HUES48 (cell line): ENCODE results near the gene MEGF6.

Experiments
- H3K27ac ChIP-seq: one replicate; pipeline ENCODE4 v1.7.0; 2013; ENCODE audit warnings: low read depth, low read length, inconsistent platforms
- H3K27me3 ChIP-seq: 2 replicates; pipeline ENCODE4 v1.6.1; 2013; ENCODE audit warnings: mild to moderate bottlenecking, low read length; ENCODE audit not compliant: control insufficient read depth, insufficient read depth
- H3K36me3 ChIP-seq: 2 replicates; pipeline ENCODE4 v1.6.1; 2013; ENCODE audit warnings: low read length; ENCODE audit not compliant: control insufficient read depth, insufficient read depth
- H3K4me1 ChIP-seq: 2 replicates; pipeline ENCODE4 v1.6.1; 2013; ENCODE audit warnings: mild to moderate bottlenecking, low read length; ENCODE audit not compliant: control insufficient read depth, insufficient read depth
- H3K4me3 ChIP-seq: 2 replicates; pipeline ENCODE4 v1.5.1; 2013; ENCODE audit warnings: mild to moderate bottlenecking, low read depth, low read length
- H3K9ac ChIP-seq: 2 replicates; pipeline ENCODE4 v1.6.1; 2013; ENCODE audit warnings: mild to moderate bottlenecking, low read depth, low read length, moderate library complexity
- H3K9me3 ChIP-seq: 2 replicates; pipeline ENCODE4 v1.6.1; 2013; ENCODE audit warnings: low read length; ENCODE audit not compliant: control insufficient read depth, insufficient read depth

Gene MEGF6

DNA sequence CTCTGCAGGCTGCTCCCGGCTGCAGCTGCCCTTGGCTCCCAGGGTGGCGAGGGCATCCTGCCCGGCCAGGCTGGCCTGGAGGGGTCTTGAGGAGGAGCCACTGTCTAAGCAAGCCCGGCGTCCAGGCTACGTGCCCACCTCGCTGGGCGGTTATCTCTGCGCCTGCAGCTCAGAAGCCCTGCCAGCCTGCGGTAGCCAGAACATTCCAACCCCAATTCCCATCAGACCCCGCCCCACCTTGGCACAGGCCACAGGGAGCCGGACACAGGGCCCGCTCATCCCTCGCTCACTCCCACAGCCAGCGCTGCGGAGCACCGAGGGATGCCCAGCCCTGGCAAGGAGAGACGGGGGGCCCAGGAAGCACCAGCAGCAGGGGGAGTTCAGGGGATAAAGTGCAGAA is 53.9 kb downstream of the MEGF6 start:
- Histone ChIP-seq H3K27me3 (no peaks in the 10 kb centered on the region), H3K9ac (no peak overlapping the region), H3K4me3 (no peak overlapping the region), H3K27ac (no peak overlapping the region), H3K36me3 (no peaks in the 10 kb centered on the region), H3K4me1 (no peaks in the 10 kb centered on the region), H3K9me3 (no peaks in the 10 kb centered on the region)

GRCh38 chr1:3556336-3556735 is 55.0 kb downstream of the MEGF6 start:
- no peaks in the 10 kb centered on the region for H3K9me3 ChIP-seq
- no peaks in the 10 kb centered on the region for H3K4me1 ChIP-seq
- no peak overlapping the region for H3K4me3 ChIP-seq
- H3K36me3 ChIP-seq: no peaks in the 10 kb centered on the region
- H3K27me3 ChIP-seq: no peaks in the 10 kb centered on the region
- H3K27ac ChIP-seq: no peak overlapping the region
- H3K9ac ChIP-seq: no peak overlapping the region

DNA sequence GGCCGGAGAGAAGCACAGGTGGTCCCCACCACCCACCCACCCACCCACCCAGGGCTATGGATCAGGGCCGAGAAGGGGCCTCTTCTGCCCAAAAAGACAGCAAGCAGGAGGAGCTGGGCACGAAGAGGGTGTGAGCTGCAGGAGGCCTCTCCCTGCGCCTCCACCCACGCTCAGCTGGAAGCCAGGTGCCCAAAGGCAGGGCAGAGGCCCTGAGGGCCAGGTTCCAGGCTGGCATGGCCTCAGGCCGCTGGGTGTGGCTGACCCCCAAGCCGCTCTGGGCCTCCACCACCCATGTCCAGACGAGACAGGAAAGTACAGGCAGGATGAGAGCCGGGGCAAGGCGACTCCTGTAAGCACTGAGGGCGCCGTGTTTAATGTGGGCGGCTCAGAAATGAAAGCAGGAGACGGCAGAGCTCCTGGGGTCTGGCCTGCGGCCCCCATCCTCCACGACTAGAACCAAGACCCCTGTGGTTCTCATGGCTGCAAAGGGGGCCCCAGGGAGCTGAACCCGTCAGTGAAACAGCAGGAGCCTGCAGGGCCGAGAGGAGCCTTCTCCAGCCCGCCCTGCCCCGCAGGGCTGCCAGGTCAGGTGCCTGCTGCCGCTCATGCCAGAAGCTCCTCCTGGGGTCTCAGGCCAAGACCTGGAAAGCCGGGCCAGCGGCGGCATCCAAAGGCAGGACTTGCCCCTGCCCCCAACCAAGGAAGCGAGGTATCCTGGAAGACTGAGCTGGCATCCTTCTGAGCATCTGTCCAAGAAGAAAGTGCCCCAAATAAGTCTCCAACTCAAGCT is 56.0 kb downstream of the MEGF6 start:
- H3K9ac ChIP-seq: no peak overlapping the region
- no peaks in the 10 kb centered on the region for H3K4me1 ChIP-seq
- H3K4me3 ChIP-seq: no peak overlapping the region
- no peaks in the 10 kb centered on the region for H3K36me3 ChIP-seq
- H3K9me3 ChIP-seq: no peaks in the 10 kb centered on the region
- no peaks in the 10 kb centered on the region for H3K27me3 ChIP-seq
- no peak overlapping the region for H3K27ac ChIP-seq

DNA sequence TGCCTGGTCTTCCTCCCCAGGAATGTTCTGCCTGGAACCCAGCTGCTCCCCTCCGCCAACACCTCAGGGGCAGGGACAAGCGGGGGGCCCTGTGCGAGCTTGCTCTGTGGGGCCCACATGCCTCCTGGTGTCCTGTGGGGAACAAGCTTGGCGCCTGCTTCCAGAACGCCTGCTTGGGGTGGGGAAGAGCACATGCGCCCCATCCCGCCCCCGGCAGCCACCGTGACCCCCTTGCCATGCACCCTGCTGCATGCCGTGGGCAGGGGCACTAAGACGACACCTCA is 57.4 kb downstream of the MEGF6 start:
- no peaks in the 10 kb centered on the region for H3K9me3 ChIP-seq
- H3K27me3 ChIP-seq: no peaks in the 10 kb centered on the region
- no peaks in the 10 kb centered on the region for H3K36me3 ChIP-seq

DNA sequence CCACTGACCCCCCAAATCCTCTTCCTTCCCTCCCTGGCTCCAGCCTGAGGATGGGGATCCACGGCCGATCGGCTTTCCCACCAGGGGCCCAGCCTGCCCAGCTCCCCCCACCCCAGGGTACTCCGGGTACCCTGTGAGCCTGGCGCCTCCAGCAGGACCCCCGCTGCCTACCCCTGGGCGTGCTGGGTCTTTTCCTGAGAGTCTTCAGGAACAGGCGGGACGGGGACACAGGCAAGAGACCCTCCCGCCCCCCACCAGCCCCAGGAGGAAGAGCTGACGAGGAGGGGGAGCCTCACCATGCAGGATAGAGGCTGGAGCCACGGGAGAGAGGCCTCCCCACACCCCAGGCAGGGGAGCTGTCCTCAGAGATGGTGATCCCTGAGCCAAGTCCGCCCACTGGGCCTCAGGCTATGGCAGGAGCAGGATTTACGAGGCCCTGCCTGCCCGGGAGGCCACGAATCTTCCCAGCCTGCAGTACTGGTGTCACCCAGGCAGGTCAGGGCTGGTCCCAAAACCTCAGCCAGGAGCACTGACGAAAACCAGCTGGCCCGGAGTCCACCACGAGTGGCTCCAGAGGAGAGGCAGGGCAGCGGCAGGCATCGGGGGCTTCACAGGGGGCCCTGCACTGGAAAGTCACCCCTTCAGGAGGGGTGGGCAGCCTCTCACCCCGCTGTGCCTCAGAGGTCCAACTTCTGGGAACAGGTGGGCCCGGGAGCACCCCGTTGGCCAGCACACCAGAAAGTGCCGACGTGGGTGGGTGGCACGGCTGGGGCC is 58.0 kb downstream of the MEGF6 start:
- Histone ChIP-seq H3K9me3 (no peaks in the 10 kb centered on the region), H3K36me3 (no peaks in the 10 kb centered on the region), H3K4me3 (no peak overlapping the region), H3K27ac (no peak overlapping the region), H3K27me3 (no peaks in the 10 kb centered on the region), H3K9ac (no peak overlapping the region), H3K4me1 (no peaks in the 10 kb centered on the region)

More for the DNA sequence above, 57.4 kb downstream of the MEGF6 start:
- no peak overlapping the region for H3K9ac ChIP-seq
- H3K27ac ChIP-seq: no peak overlapping the region
- no peak overlapping the region for H3K4me3 ChIP-seq
- H3K4me1 ChIP-seq: no peaks in the 10 kb centered on the region

- Histone ChIP-seq H3K9ac (no peak overlapping the region), H3K9me3 (no peaks in the 10 kb centered on the region), H3K27ac (no peak overlapping the region), H3K36me3 (no peaks in the 10 kb centered on the region), H3K4me1 (no peaks in the 10 kb centered on the region), H3K27me3 (no peaks in the 10 kb centered on the region), H3K4me3 (no peak overlapping the region)
Measured at GRCh38 chr1:3552751-3553150, 58.6 kb downstream of the MEGF6 start.

DNA sequence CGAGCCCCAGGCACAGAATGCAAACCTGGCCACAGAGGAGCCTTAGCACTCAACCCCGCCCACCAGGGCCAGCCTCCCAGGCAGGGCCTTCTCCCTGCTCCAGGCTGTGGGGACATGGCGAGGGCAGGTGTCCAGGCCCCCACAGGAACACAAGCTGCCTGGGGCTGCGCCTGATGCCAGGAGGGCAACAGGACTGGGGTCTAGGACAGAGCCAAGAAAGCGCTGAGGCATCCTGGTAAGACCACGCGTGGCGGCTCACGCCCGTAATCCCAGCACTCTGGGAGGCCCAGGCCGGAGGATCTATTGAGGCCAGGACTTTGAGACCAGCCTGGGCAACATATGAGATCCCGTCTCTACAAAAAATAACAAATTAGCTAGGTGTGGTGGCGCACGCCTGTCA is 59.1 kb downstream of the MEGF6 start:
- no peaks in the 10 kb centered on the region for H3K36me3 ChIP-seq
- H3K9ac ChIP-seq: no peak overlapping the region
- H3K4me1 ChIP-seq: no peaks in the 10 kb centered on the region
- no peaks in the 10 kb centered on the region for H3K27me3 ChIP-seq
- no peak overlapping the region for H3K4me3 ChIP-seq
- no peaks in the 10 kb centered on the region for H3K9me3 ChIP-seq
- H3K27ac ChIP-seq: no peak overlapping the region

DNA sequence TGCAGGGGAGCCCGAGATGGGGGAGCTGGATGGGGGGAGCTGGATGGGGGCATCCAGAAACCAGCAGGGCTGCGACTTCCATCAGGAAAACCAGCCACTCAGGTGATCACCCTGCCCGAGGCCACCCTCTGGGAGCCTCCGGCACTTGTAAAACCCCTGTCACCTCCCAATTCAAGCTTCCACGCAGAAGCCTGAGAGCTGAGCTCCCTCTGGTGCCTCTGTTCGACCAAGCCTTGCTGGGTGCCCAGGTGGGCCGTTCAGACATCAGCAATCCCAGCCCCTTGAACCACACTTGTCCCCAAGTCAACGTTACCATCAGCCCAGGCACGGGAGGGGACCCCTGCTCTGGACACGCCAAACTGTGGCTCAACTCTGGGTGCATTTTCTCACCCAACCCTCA is 59.6 kb downstream of the MEGF6 start:
- Histone ChIP-seq H3K9me3 (no peaks in the 10 kb centered on the region), H3K36me3 (no peaks in the 10 kb centered on the region), H3K27me3 (no peaks in the 10 kb centered on the region), H3K9ac (no peak overlapping the region), H3K4me1 (no peaks in the 10 kb centered on the region), H3K27ac (no peak overlapping the region), H3K4me3 (no peak overlapping the region)

DNA sequence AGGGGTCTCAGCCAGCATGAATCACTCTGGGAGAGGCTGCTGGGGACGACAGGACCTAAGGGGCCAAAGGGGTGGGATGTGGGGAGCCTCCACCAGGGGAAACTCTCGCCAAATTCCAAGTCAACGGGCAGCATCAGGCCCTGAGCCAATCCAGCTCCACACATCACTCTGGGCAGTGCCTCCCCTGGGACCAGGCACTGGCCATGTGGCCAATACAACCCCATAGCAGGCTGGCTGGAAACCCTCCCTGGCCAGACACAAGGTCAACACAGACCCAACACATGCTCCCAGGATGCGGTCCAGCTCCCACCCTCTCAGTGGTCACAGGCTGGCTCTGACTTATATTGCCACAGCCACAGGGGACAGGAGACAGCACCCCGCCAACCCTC is 60.0 kb downstream of the MEGF6 start:
- Histone ChIP-seq H3K27me3 (no peaks in the 10 kb centered on the region), H3K9me3 (no peaks in the 10 kb centered on the region), H3K36me3 (no peaks in the 10 kb centered on the region), H3K27ac (no peak overlapping the region), H3K9ac (no peak overlapping the region), H3K4me3 (no peak overlapping the region), H3K4me1 (no peaks in the 10 kb centered on the region)

- H3K9me3 ChIP-seq: no peaks in the 10 kb centered on the region
- H3K36me3 ChIP-seq: no peaks in the 10 kb centered on the region
- no peak overlapping the region for H3K9ac ChIP-seq
- H3K4me3 ChIP-seq: no peak overlapping the region
- H3K27ac ChIP-seq: no peak overlapping the region
- no peaks in the 10 kb centered on the region for H3K4me1 ChIP-seq
- H3K27me3 ChIP-seq: no peaks in the 10 kb centered on the region
Measured at GRCh38 chr1:3550511-3551289, 60.6 kb downstream of the MEGF6 start.

DNA sequence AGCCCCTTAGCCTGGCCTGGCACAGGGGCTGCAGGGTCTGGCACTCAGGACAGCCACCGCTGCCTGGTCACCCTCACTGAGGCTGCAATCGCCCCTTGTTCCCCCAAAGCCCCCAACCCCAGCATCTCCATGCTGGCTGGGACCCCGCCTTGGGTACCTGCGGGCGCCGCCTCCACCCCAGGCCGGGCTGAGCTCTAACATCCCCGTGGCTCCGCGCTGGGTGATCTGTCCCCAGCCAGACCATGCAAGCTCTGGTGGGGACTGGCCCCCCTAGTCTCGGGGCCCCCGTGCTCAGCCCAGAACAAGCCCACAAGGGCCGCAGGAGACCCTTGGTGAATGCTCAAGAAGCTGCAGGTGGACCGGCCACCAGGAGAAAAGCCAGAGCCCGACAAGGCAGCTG is 62.4 kb downstream of the MEGF6 start:
- H3K4me3 ChIP-seq: no peak overlapping the region
- H3K27me3 ChIP-seq: no peaks in the 10 kb centered on the region
- H3K36me3 ChIP-seq: no peaks in the 10 kb centered on the region
- no peaks in the 10 kb centered on the region for H3K9me3 ChIP-seq
- H3K27ac ChIP-seq: no peak overlapping the region
- H3K9ac ChIP-seq: no peak overlapping the region
- H3K4me1 ChIP-seq: no peaks in the 10 kb centered on the region
